H1 (cell line): ENCODE measurements around the gene EXT2. TPM values are rescaled to one million over a fixed set of nuclear protein-coding genes. Genes with fewer than 3 reads are reported as not detected.

Source experiments
- CTCF ChIA-PET: fragments of 300-600 bp; sonication (Branson Sonifier 250); formaldehyde crosslinking; loops from one replicate; lab custom pipeline; 2021; ENCODE audit not compliant: partially characterized antibody; lab: Charles Lee
- POLR2A ChIA-PET: fragments of 300-600 bp; sonication (Branson Sonifier 250); formaldehyde crosslinking; loops from one replicate; lab custom pipeline; 2021; ENCODE audit warnings: inconsistent platforms; ENCODE audit not compliant: partially characterized antibody; lab: Charles Lee
- DNase-seq, 2 experiments: peaks; one replicate each; pipeline versions ENCODE4 v3.0.0 to v3.0.0-alpha.2; 2010 to 2022; ENCODE audit warnings: low spot score in 2 of 2, low read depth in 1 of 2, mixed read lengths in 1 of 2
- FAIRE-seq: peaks from 2 replicates; lab custom pipeline; 2011; peaks lifted over from hg19 to GRCh38; lab: Jason Lieb, UNC
- H2AFZ ChIP-seq: 2 replicates; pipeline ENCODE4 v1.8.1; 2012; ENCODE audit warnings: low read length, inconsistent platforms
- H2AK5ac ChIP-seq: 2 replicates; pipeline ENCODE4 v1.6.1; 2013; ENCODE audit warnings: low read depth, low read length
- H2BK120ac ChIP-seq: replicated peaks from 2 replicates; pipeline ENCODE3; 2013; ENCODE audit warnings: low read depth, low read length, inconsistent platforms
- H2BK12ac ChIP-seq: 2 replicates; pipeline ENCODE4 v1.6.1; 2013; ENCODE audit warnings: low read depth, low read length
- H2BK15ac ChIP-seq: 2 replicates; pipeline ENCODE4 v1.6.1; 2013; ENCODE audit warnings: low read length
- H2BK20ac ChIP-seq: 2 replicates; pipeline ENCODE4 v1.6.1; 2013; ENCODE audit warnings: low read length
- H2BK5ac ChIP-seq: 2 replicates; pipeline ENCODE4 v1.6.1; 2013; ENCODE audit warnings: low read depth, low read length
- H3K14ac ChIP-seq: 2 replicates; pipeline ENCODE4 v1.6.1; 2013; ENCODE audit warnings: inconsistent platforms; ENCODE audit not compliant: insufficient read length
- H3K18ac ChIP-seq: 2 replicates; pipeline ENCODE4 v1.6.1; 2013; ENCODE audit warnings: low read length; ENCODE audit errors: extremely low read depth
- H3K23ac ChIP-seq: 2 replicates; pipeline ENCODE4 v1.6.1; 2013; ENCODE audit warnings: inconsistent platforms; ENCODE audit not compliant: insufficient read length
- H3K23me2 ChIP-seq: 2 replicates; pipeline ENCODE4 v1.6.1; 2013; ENCODE audit warnings: low read depth, low read length
- H3K27ac ChIP-seq: 2 replicates; pipeline ENCODE4 v1.6.1; 2011; ENCODE audit warnings: low read depth, low read length, inconsistent platforms
- H3K27me3 ChIP-seq, 4 experiments: replicated peaks in 1 of 4; 1 replicate in 1 of 4; 2 replicates in 3 of 4; pipeline versions ENCODE4 v1.6.1 to v1.8.1; 2011 to 2013; ENCODE audit warnings: low read length in 3 of 4, mild to moderate bottlenecking in 3 of 4, inconsistent platforms in 2 of 4, mixed read lengths in 2 of 4, moderate library complexity in 1 of 4; ENCODE audit not compliant: control insufficient read depth in 3 of 4, insufficient read depth in 3 of 4; ENCODE audit errors: extremely low read depth in 1 of 4
- H3K36me3 ChIP-seq, 4 experiments: 2 replicates each; pipeline versions ENCODE4 v1.6.1 to v1.8.1; 2011 to 2013; ENCODE audit warnings: mild to moderate bottlenecking in 4 of 4, low read length in 3 of 4, moderate library complexity in 2 of 4, control low read depth in 1 of 4, inconsistent platforms in 1 of 4; ENCODE audit not compliant: insufficient read depth in 4 of 4, control insufficient read depth in 2 of 4
- H3K4ac ChIP-seq: replicated peaks from 2 replicates; pipeline ENCODE3; 2013; ENCODE audit warnings: low read length, low read depth, mixed read lengths, inconsistent platforms; ENCODE audit not compliant: insufficient read length
- H3K4me1 ChIP-seq, 4 experiments: replicated peaks in 1 of 4; 1 replicate in 1 of 4; 2 replicates in 3 of 4; pipeline versions ENCODE4 v1.6.1 to v1.8.1; 2011 to 2013; ENCODE audit warnings: low read length in 3 of 4, inconsistent platforms in 2 of 4, mixed read lengths in 1 of 4; ENCODE audit not compliant: insufficient read depth in 4 of 4, control insufficient read depth in 3 of 4
- H3K4me2 ChIP-seq, 2 experiments: 2 replicates each; pipeline versions ENCODE4 v1.6.1 to v1.8.1; 2011 to 2013; ENCODE audit warnings: low read depth in 2 of 2, low read length in 2 of 2, control low read depth in 1 of 2, inconsistent platforms in 1 of 2, mild to moderate bottlenecking in 1 of 2; ENCODE audit not compliant: insufficient read depth in 1 of 2
- H3K4me3 ChIP-seq, 4 experiments: fragments of 200-600, 300-600 bp in 1 of 4; sonication (generic), shearing (Covaris generic), sonication (Bioruptor Twin) in 1 of 4; 2 replicates each; pipeline versions ENCODE4 v1.5.1 to v1.8.1; 2011 to 2016; ENCODE audit warnings: low read length in 4 of 4, low read depth in 3 of 4, control low read depth in 2 of 4, inconsistent platforms in 2 of 4, mild to moderate bottlenecking in 2 of 4, mixed read lengths in 1 of 4, moderate library complexity in 1 of 4; ENCODE audit not compliant: insufficient read depth in 2 of 4; ENCODE audit errors: extremely low read depth in 1 of 4
- H3K56ac ChIP-seq: replicated peaks from 2 replicates; pipeline ENCODE3; 2013; ENCODE audit warnings: low read depth, mild to moderate bottlenecking, mixed read lengths, low read length, inconsistent platforms; ENCODE audit not compliant: insufficient read length
- H3K79me1 ChIP-seq: 2 replicates; pipeline ENCODE4 v1.6.1; 2013; ENCODE audit warnings: low read depth, low read length, control low read depth
- H3K79me2 ChIP-seq, 2 experiments: 2 replicates each; pipeline versions ENCODE4 v1.6.1 to v1.8.1; 2012 to 2013; ENCODE audit warnings: low read length in 2 of 2, mild to moderate bottlenecking in 2 of 2, inconsistent platforms in 1 of 2; ENCODE audit not compliant: insufficient read depth in 2 of 2, control insufficient read depth in 1 of 2
- H3K9ac ChIP-seq, 4 experiments: replicated peaks in 1 of 4; 1 replicate in 1 of 4; 2 replicates in 3 of 4; pipeline versions ENCODE4 v1.6.1 to v1.8.1; 2011 to 2013; ENCODE audit warnings: low read depth in 3 of 4, low read length in 3 of 4, control low read depth in 2 of 4, mild to moderate bottlenecking in 2 of 4, moderate library complexity in 2 of 4, inconsistent platforms in 1 of 4; ENCODE audit errors: extremely low read depth in 1 of 4
- H3K9me3 ChIP-seq, 2 experiments: 2 replicates each; pipeline versions ENCODE4 v1.6.1 to v1.8.1; 2012 to 2013; ENCODE audit warnings: mild to moderate bottlenecking in 2 of 2, moderate library complexity in 2 of 2, control low read depth in 1 of 2, inconsistent platforms in 1 of 2, low read depth in 1 of 2, low read length in 1 of 2, mixed read lengths in 1 of 2; ENCODE audit not compliant: insufficient read depth in 2 of 2
- H4K20me1 ChIP-seq, 2 experiments: replicated peaks in 1 of 2; 2 replicates each; pipeline versions ENCODE3 to v1.8.1; 2011 to 2013; ENCODE audit warnings: inconsistent platforms in 2 of 2, low read length in 2 of 2, mild to moderate bottlenecking in 1 of 2; ENCODE audit not compliant: insufficient read depth in 2 of 2, control insufficient read depth in 1 of 2
- H4K5ac ChIP-seq: 2 replicates; pipeline ENCODE4 v1.6.1; 2013; ENCODE audit warnings: low read length, low read depth, mixed read lengths, inconsistent platforms; ENCODE audit not compliant: insufficient read length
- H4K8ac ChIP-seq: 2 replicates; pipeline ENCODE4 v1.8.0; 2013; ENCODE audit warnings: mild to moderate bottlenecking, moderate library complexity, low read length, inconsistent platforms; ENCODE audit not compliant: insufficient read depth; ENCODE audit errors: extremely low read depth
- H4K91ac ChIP-seq: replicated peaks from 2 replicates; pipeline ENCODE3; 2013; ENCODE audit warnings: low read length, mixed read lengths, inconsistent platforms; ENCODE audit not compliant: insufficient read length
- BACH1 ChIP-seq: IDR thresholded peaks from 2 replicates; pipeline ENCODE4 v1.6.1; 2012; ENCODE audit warnings: low read length, improper control_type of control experiment
- BRCA1 ChIP-seq: IDR thresholded peaks from 2 replicates; pipeline ENCODE4 v1.6.1; 2012; ENCODE audit warnings: low read depth, low read length, improper control_type of control experiment
- CEBPB ChIP-seq: IDR thresholded peaks from 2 replicates; pipeline ENCODE4 v1.6.1; 2012; ENCODE audit warnings: low read depth, low read length
- CREB1 ChIP-seq: IDR thresholded peaks from 2 replicates; pipeline ENCODE4 v1.6.1; 2012; ENCODE audit warnings: inconsistent platforms
- SAP30 ChIP-seq: fragments of 300-600 bp; sonication (generic); IDR thresholded peaks from 2 replicates; pipeline ENCODE4 v1.7.1; 2012; ENCODE audit warnings: low read length, moderate library complexity, mild to moderate bottlenecking, inconsistent platforms; ENCODE audit not compliant: insufficient read depth, insufficient replicate concordance
- WGBS, 2 experiments: shearing (Covaris generic) in 1 of 2; methylation state at CpG; one replicate each; pipeline versions ENCODE4 v1.1.6 to v1.1.7; 2013 to 2015; ENCODE audit warnings: low lambda C conversion rate in 2 of 2, mixed read lengths in 2 of 2, inconsistent platforms in 1 of 2, low coverage in 1 of 2, missing lambda C conversion rate in 1 of 2; ENCODE audit not compliant: insufficient replicate concordance in 2 of 2, insufficient coverage in 1 of 2, insufficient read length in 1 of 2; ENCODE audit errors: extremely low coverage in 1 of 2, missing lambda C conversion rate in 1 of 2; 5-methylcytosine and 5-hydroxymethylcytosine counted together
- polyA plus RNA-seq, 7 experiments: library from polyadenylated mRNA; depleted of rRNA in 3 of 7; stranded (reverse) in 5 of 7; unstranded in 2 of 7; fragments of >200 nt in 5 of 7; fragments of 200-250 nt in 2 of 7; gene quantifications; 1 replicate in 5 of 7; 2 replicates in 1 of 7; 4 replicates in 1 of 7; pipeline versions ENCODE4 v1.2.1 to v1.2.3, GENCODE V29; 2011 to 2013; ENCODE audit warnings: missing spikeins in 2 of 7, mixed read lengths in 2 of 7
- total RNA-seq: library from RNA; stranded (reverse); fragmentation: NEBNext Ultra II Directional; extraction: Animal tissue kit (Norgen Biotek cat#: 25700); gene quantifications from 2 replicates; pipeline ENCODE4 v1.2.1, GENCODE V29; 2021

EXT2 gene
- total and polyA plus RNA-seq, 2 of the 8 experiments (the other 6 are each of a cell fraction or from before 2014, with no cell fraction given), result 29.8 to 42.8 TPM

DNA sequence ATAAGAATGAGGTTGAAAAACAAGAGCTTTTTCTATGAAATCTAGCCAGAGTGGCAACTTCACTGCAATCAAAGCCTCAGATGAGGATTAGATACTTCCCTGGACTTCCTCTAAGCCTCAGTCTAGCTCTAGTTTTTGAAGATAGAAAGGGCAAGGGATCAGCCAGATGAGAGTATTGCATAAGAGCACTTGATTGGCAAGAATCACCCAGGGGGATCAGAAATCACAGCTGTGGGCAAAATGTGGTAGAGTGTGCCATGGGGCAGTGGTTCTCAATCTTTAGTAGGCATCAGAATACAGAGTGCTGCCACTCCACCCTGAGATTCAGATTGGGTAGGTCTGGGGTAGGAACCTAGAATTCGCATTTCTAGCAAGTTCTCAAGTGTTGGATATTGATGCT lies 82.4 kb downstream of the EXT2 start:
- H2BK20ac ChIP-seq, result no peak overlapping the region
- no peak overlapping the region for H2BK120ac ChIP-seq
- no peaks in the 10 kb centered on the region for H3K23me2 ChIP-seq
- H3K9ac ChIP-seq, result no peak overlapping the region
- H3K9me3 ChIP-seq, result no peaks in the 10 kb centered on the region; a peak in 1 of 4 replicates
- no peak overlapping the region for H3K18ac ChIP-seq
- no peak overlapping the region for H3K56ac ChIP-seq
- FAIRE-seq (no peak), DNase-seq (no peak)
- TF ChIP-seq CEBPB (peak; percentile 24; the same call in 1 of the 2 replicates), CREB1 (no peak), BACH1 (no peak), SAP30 (no peak), BRCA1 (no peak)
- H3K4me2 ChIP-seq, result peak overlapping the region; percentile 44 to 54; a peak in 1 of 4 replicates
- WGBS, 2 experiments, result 100% methylated on average over 1 of the region's 1 CpG; no CpG with 5 or more reads in 1 of the 2 experiments
- no peak overlapping the region for H3K14ac ChIP-seq
- no peaks in the 10 kb centered on the region for H4K20me1 ChIP-seq
- no peaks in the 10 kb centered on the region for H3K79me2 ChIP-seq
- ChIA-PET CTCF (interaction anchor here (0.9 to 3.6 kb wide), 8 partner anchors 11 to 113 kb away, joined by 3 to 22 read pairs (median 3); no protein-coding TSS in a partner anchor), POLR2A (interaction anchor here (1.4 kb wide), 1 partner anchor 81 kb away, joined by 3 read pairs; no protein-coding TSS in a partner anchor)
- H3K4me1 ChIP-seq, result peaks cover 3 to 12% (median 8%) of the 10 kb centered on the region in 4 experiments; a peak in 5 of 7 replicates
- no peak overlapping the region for H2BK15ac ChIP-seq
- no peaks in the 10 kb centered on the region for H3K79me1 ChIP-seq
- no peak overlapping the region for H3K27ac ChIP-seq
- no peak overlapping the region for H2BK5ac ChIP-seq
- H3K23ac ChIP-seq, result no peak overlapping the region
- no peaks in the 10 kb centered on the region for H3K36me3 ChIP-seq
- H3K4ac ChIP-seq, result no peak overlapping the region
- 0 out of 2 replicates have a peak overlapping the region, but pooled peaks have one; percentile 62 for H2BK12ac ChIP-seq
- H2AFZ ChIP-seq, result no peak overlapping the region
- no peak overlapping the region for H2AK5ac ChIP-seq
- no peak overlapping the region for H4K91ac ChIP-seq
- no peak overlapping the region for H4K8ac ChIP-seq
- H4K5ac ChIP-seq, result no peak overlapping the region
- H3K27me3 ChIP-seq, result no peaks in the 10 kb centered on the region
- no peak overlapping the region for H3K4me3 ChIP-seq
